K562 (cell line): ENCODE data around the gene CDH2. TPM values are rescaled to one million over a fixed set of nuclear protein-coding genes. Genes with fewer than 3 reads are reported as not detected.

ENCODE experiments used
- ATAC-seq: fragments of 200-7000 bp; cut with Tn5 transposase; 3 replicates; pipeline ENCODE4 v1.9.1; 2020; ENCODE audit warnings: moderate library complexity
- BruUV-seq: library from RNA; stranded (reverse); fragments of 400-500 nt; replicated peaks from 2 replicates; lab custom pipeline; 2021; lab: Mats Ljungman, UMichigan
- CTCF ChIA-PET: fragments of 300-600 bp; formaldehyde crosslinking; extraction: SDS; loops from one replicate; lab custom pipeline; 2021; ENCODE audit warnings: low intra/inter-chr PET ratio; lab: Yijun Ruan, JAX
- POLR2A ChIA-PET: fragments of 300-600, 350-650 bp; sonication (Branson Sonifier 250); formaldehyde crosslinking; extraction: SDS; loops from one replicate; lab custom pipeline; 2021; ENCODE audit warnings: antibody characterized with exemption, inconsistent platforms; lab: Yijun Ruan, JAX
- DNase-seq, 4 experiments: peaks; one replicate each; pipeline versions ENCODE4 v3.0.0 to v3.0.0-alpha.2; 2011 to 2018; ENCODE audit warnings: low spot score in 3 of 4, mixed read lengths in 3 of 4; ENCODE audit errors: extremely low read depth in 1 of 4
- FAIRE-seq: peaks from 2 replicates; lab custom pipeline; 2011; peaks lifted over from hg19 to GRCh38; lab: Jason Lieb, UNC
- H2AFZ ChIP-seq: 2 replicates; pipeline ENCODE4 v1.6.0; 2011; ENCODE audit warnings: low read depth, low read length, control low read depth, inconsistent platforms
- H3K27ac ChIP-seq: fragments of 200-600 bp; 3 replicates; pipeline ENCODE4 v1.8.0; 2011; ENCODE audit warnings: low read depth, mild to moderate bottlenecking, control low read depth, inconsistent platforms, low read length, moderate library complexity, mixed read lengths; ENCODE audit errors: extremely low read depth
- H3K27me3 ChIP-seq, 2 experiments: fragments of 300-600 bp in 1 of 2; 2 replicates in 1 of 2; 3 replicates in 1 of 2; pipeline versions ENCODE4 v1.6.0 to v1.8.0; 2011; ENCODE audit warnings: inconsistent platforms in 2 of 2, low read length in 2 of 2, mild to moderate bottlenecking in 1 of 2, mixed read lengths in 1 of 2, moderate library complexity in 1 of 2; ENCODE audit not compliant: control insufficient read depth in 2 of 2, insufficient read depth in 2 of 2
- H3K36me3 ChIP-seq: fragments of 300-600 bp; 3 replicates; pipeline ENCODE4 v1.8.0; 2011; ENCODE audit warnings: mild to moderate bottlenecking, low read length, inconsistent platforms; ENCODE audit not compliant: control insufficient read depth, insufficient read depth
- H3K4me1 ChIP-seq, 2 experiments: fragments of 200-600 bp in 1 of 2; replicated peaks in 1 of 2; 2 replicates in 1 of 2; 3 replicates in 1 of 2; pipeline versions ENCODE4 v1.5.1 to v1.8.0; 2011; ENCODE audit warnings: inconsistent platforms in 2 of 2, low read length in 2 of 2, mild to moderate bottlenecking in 1 of 2, mixed read lengths in 1 of 2, moderate library complexity in 1 of 2; ENCODE audit not compliant: control insufficient read depth in 2 of 2, insufficient read depth in 2 of 2
- H3K4me2 ChIP-seq: 2 replicates; pipeline ENCODE4 v1.6.1; 2011; ENCODE audit warnings: low read length, control low read depth, inconsistent platforms, mixed read lengths; ENCODE audit not compliant: insufficient read depth
- H3K4me3 ChIP-seq: fragments of 200-600 bp; sonication (generic), shearing (Covaris generic); 2 replicates; pipeline ENCODE4 v1.5.1; 2016; ENCODE audit warnings: control low read depth, inconsistent platforms
- H3K79me2 ChIP-seq: fragments of 200-600 bp; 3 replicates; pipeline ENCODE4 v1.8.0; 2011; ENCODE audit warnings: low read length, inconsistent platforms; ENCODE audit not compliant: control insufficient read depth, insufficient read depth
- H3K9ac ChIP-seq, 2 experiments: 2 replicates each; pipeline versions ENCODE4 v1.6.0 to v1.6.1; 2011; ENCODE audit warnings: low read depth in 2 of 2, low read length in 2 of 2, control low read depth in 1 of 2, inconsistent platforms in 1 of 2, mild to moderate bottlenecking in 1 of 2, mixed read lengths in 1 of 2; ENCODE audit not compliant: insufficient read depth in 1 of 2
- H3K9me1 ChIP-seq: one replicate; pipeline ENCODE4 v1.6.0; 2011; ENCODE audit warnings: inconsistent platforms, mild to moderate bottlenecking, low read length, moderate library complexity; ENCODE audit not compliant: control insufficient read depth, insufficient read depth
- H3K9me3 ChIP-seq: replicated peaks from 2 replicates; pipeline ENCODE4 v1.5.1; 2011; ENCODE audit warnings: low read depth, low read length, inconsistent platforms; ENCODE audit not compliant: control insufficient read depth, insufficient read depth
- H4K20me1 ChIP-seq: replicated peaks from 2 replicates; pipeline ENCODE4 v1.6.1; 2011; ENCODE audit warnings: low read length, inconsistent platforms, mixed read lengths; ENCODE audit not compliant: control insufficient read depth, insufficient read depth
- BMI1 ChIP-seq: fragments of 150-350 bp; IDR thresholded peaks from 2 replicates; pipeline ENCODE4 v1.6.1; 2014; ENCODE audit warnings: low read length
- CEBPG ChIP-seq, 3 experiments: fragments of 200-800 bp in 1 of 3; sonication (Bioruptor generic) in 1 of 3; sonication (generic) in 1 of 3; formaldehyde crosslinking in 1 of 3; IDR thresholded peaks in 2 of 3; conservative IDR thresholded peaks in 1 of 3; 2 replicates each; pipeline versions ENCODE4 v1.6.1 to v1.8.0; 2016 to 2022; ENCODE audit warnings: missing compliant biosample characterization in 2 of 3, missing genetic modification characterization in 2 of 3, mild to moderate bottlenecking in 1 of 3, missing genetic modification reagents in 1 of 3
- HMBOX1 ChIP-seq: sonication (generic); IDR thresholded peaks from 2 replicates; pipeline ENCODE4 v1.6.1; 2016
- KHSRP ChIP-seq: fragments of 450-650 bp; IDR thresholded peaks from 2 replicates; pipeline ENCODE4 v1.6.1; 2017
- L3MBTL2 ChIP-seq: fragments of 450-650 bp; IDR thresholded peaks from 2 replicates; pipeline ENCODE4 v1.6.1; 2016; ENCODE audit warnings: mild to moderate bottlenecking, moderate library complexity
- WHSC1 ChIP-seq: IDR thresholded peaks from one replicate; pipeline ENCODE4 v1.6.1; 2012; ENCODE audit warnings: low read length, control low read depth, inconsistent platforms
- ZNF347 ChIP-seq: fragments of 450-650 bp; formaldehyde crosslinking; IDR thresholded peaks from 2 replicates; pipeline ENCODE4 v1.4.0; 2020; ENCODE audit warnings: low read depth, mild to moderate bottlenecking, moderate library complexity
- ZNF449 ChIP-seq: fragments of 250-450 bp; sonication (Bioruptor Pico); IDR thresholded peaks from 2 replicates; pipeline ENCODE4 v1.8.0; 2022; ENCODE audit warnings: moderate library complexity, mild to moderate bottlenecking, inconsistent platforms
- ZNF668 ChIP-seq: fragments of 250-450 bp; sonication (Bioruptor Pico); IDR thresholded peaks from 2 replicates; pipeline ENCODE4 v1.8.0; 2022; ENCODE audit warnings: mild to moderate bottlenecking, inconsistent platforms
- WGBS: fragments of 100-300 bp; shearing (Covaris generic); methylation state at CpG from one replicate; pipeline ENCODE4 v1.1.6; 2016; ENCODE audit warnings: low coverage, mixed read lengths; ENCODE audit not compliant: insufficient coverage; ENCODE audit errors: missing lambda C conversion rate; 5-methylcytosine and 5-hydroxymethylcytosine counted together
- in situ Hi-C: fragments of 300-500 bp; cut with MboI; formaldehyde crosslinking; loops from 4 replicates; pipeline ENCODE4 v1.15.0; 2018; ENCODE audit warnings: inconsistent platforms, mixed read lengths
- intact Hi-C: fragments of 100-400 bp; cut with micrococcal nuclease; formaldehyde crosslinking; loops from 2 replicates; pipeline ENCODE4 v1.14.2; 2022
- polyA plus RNA-seq, 8 experiments: library from polyadenylated mRNA; depleted of rRNA in 4 of 8; stranded (reverse) in 5 of 8; unstranded in 3 of 8; fragments of >200 nt; fragmentation: Nextera tagmentation in 2 of 8; fragmentation: Illumina TruSeq in 1 of 8; extraction: Ambion mirVana in 2 of 8; extraction: Trizol in 1 of 8; gene quantifications; 2 replicates each; pipeline versions ENCODE4 v1.2.1 to v1.2.3, GENCODE V29; 2011 to 2014; ENCODE audit warnings: inconsistent platforms in 1 of 8, missing spikeins in 1 of 8
- total RNA-seq, 7 experiments: library from RNA; depleted of rRNA in 6 of 7; stranded (reverse); fragments of >200 nt in 6 of 7; fragmentation: Illumina TruSeq in 2 of 7; extraction: Trizol in 2 of 7; gene quantifications; 2 replicates each; pipeline versions ENCODE4 v1.2.1 to v1.2.3, GENCODE V29; 2011 to 2021; ENCODE audit warnings: low replicate concordance in 1 of 7
- TF ChIP-seq, protein P1 (sequence below): sonication (generic); formaldehyde crosslinking; IDR thresholded peaks from 2 replicates; pipeline ENCODE4 v1.8.1; 2022; ENCODE audit warnings: missing genetic modification reagents
- TF ChIP-seq, protein P2 (sequence below): IDR thresholded peaks from 2 replicates; pipeline ENCODE4 v1.6.1; 2011; ENCODE audit not compliant: insufficient read length; ENCODE audit errors: extremely low read depth

Gene CDH2
- total and polyA plus RNA-seq, 9 of the 15 experiments (the other 6 are each of a cell fraction or from before 2014, with no cell fraction given), result 0.04 TPM; not detected in 8

DNA sequence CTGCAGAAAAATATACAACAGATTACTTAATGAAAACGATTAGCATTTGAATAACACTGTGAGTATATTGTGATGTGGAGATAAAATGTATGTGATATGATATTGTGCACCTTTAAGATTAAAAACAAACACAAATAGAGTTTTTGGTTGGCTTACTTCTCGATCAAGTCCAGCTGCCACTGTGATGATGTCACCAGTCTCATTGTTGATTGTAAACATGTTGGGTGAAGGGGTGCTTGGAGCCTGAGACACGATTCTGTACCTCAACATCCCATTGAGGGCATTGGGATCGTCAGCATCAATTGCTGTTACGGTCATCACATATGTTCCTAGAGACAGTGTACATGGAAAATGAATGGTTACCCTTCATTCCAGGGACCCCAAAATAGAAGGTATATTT is 174.1 kb downstream of the CDH2 start:
- FAIRE-seq (no peak), ATAC-seq (no peak), DNase-seq (no peak)
- Histone ChIP-seq H3K4me2 (no peak overlapping the region), H3K27me3 (no peaks in the 10 kb centered on the region), H3K79me2 (no peaks in the 10 kb centered on the region), H3K9me3 (no peaks in the 10 kb centered on the region; the same call in 1 of the 2 replicates), H3K36me3 (no peaks in the 10 kb centered on the region), H2AFZ (no peak overlapping the region), H3K4me1 (no peaks in the 10 kb centered on the region), H3K27ac (no peak overlapping the region), H4K20me1 (no peaks in the 10 kb centered on the region), H3K9me1 (no peaks in the 10 kb centered on the region), H3K4me3 (no peak overlapping the region), H3K9ac (no peak overlapping the region)
- 1% methylated on average over 5 of the region's 5 CpGs for WGBS
- TF ChIP-seq HMBOX1 (no peak), CEBPG (CRISPR knock-in tag; IDR thresholded peaks at IDR 0.05) (no peak), CEBPG (tag; conservative IDR thresholded peaks at IDR 0.05 in 1 of 2, IDR thresholded peaks at IDR 0.05 in 1 of 2) (no peak)
- CTCF ChIA-PET, result no interaction called here
- POLR2A ChIA-PET, result no interaction called here
- intact Hi-C loops (no loop called here), in situ Hi-C loops (no loop called here)
- BruUV-seq, result no TSS peak

GRCh38 chr18:27996801-27997272 is 180.1 kb downstream of the CDH2 start:
- H3K9me3 ChIP-seq, result no peaks in the 10 kb centered on the region; the same call in 1 of the 2 replicates
- no peak overlapping the region for H3K9ac ChIP-seq
- ChIA-PET CTCF (no interaction called here), POLR2A (no interaction called here)
- intact Hi-C loops (no loop called here), in situ Hi-C loops (no loop called here)
- DNase-seq (no peak), FAIRE-seq (no peak), ATAC-seq (no peak)
- BruUV-seq, result no TSS peak
- no peaks in the 10 kb centered on the region for H3K36me3 ChIP-seq
- no peaks in the 10 kb centered on the region for H3K4me1 ChIP-seq
- WGBS, result 2% methylated on average over 3 of the region's 3 CpGs
- no peaks in the 10 kb centered on the region for H4K20me1 ChIP-seq
- H3K27ac ChIP-seq, result no peak overlapping the region
- no peak overlapping the region for H3K4me3 ChIP-seq
- no peaks in the 10 kb centered on the region for H3K9me1 ChIP-seq
- no peak overlapping the region for H3K4me2 ChIP-seq
- no peak overlapping the region for H2AFZ ChIP-seq
- no peaks in the 10 kb centered on the region for H3K27me3 ChIP-seq
- H3K79me2 ChIP-seq, result no peaks in the 10 kb centered on the region
- TF ChIP-seq, protein P1, sequence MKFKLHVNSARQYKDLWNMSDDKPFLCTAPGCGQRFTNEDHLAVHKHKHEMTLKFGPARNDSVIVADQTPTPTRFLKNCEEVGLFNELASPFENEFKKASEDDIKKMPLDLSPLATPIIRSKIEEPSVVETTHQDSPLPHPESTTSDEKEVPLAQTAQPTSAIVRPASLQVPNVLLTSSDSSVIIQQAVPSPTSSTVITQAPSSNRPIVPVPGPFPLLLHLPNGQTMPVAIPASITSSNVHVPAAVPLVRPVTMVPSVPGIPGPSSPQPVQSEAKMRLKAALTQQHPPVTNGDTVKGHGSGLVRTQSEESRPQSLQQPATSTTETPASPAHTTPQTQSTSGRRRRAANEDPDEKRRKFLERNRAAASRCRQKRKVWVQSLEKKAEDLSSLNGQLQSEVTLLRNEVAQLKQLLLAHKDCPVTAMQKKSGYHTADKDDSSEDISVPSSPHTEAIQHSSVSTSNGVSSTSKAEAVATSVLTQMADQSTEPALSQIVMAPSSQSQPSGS (CRISPR knock-in tag), result no peak
- TF ChIP-seq L3MBTL2 (no peak), ZNF347 (CRISPR knock-in tag) (no peak), KHSRP (no peak), ZNF449 (CRISPR knock-in tag) (no peak), WHSC1 (no peak), BMI1 (no peak), ZNF668 (no peak)
- TF ChIP-seq, protein P2, sequence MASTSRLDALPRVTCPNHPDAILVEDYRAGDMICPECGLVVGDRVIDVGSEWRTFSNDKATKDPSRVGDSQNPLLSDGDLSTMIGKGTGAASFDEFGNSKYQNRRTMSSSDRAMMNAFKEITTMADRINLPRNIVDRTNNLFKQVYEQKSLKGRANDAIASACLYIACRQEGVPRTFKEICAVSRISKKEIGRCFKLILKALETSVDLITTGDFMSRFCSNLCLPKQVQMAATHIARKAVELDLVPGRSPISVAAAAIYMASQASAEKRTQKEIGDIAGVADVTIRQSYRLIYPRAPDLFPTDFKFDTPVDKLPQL, result no peak
